ENCODE results near the gene ADAMTSL3.

ADAMTSL3 gene

DNA sequence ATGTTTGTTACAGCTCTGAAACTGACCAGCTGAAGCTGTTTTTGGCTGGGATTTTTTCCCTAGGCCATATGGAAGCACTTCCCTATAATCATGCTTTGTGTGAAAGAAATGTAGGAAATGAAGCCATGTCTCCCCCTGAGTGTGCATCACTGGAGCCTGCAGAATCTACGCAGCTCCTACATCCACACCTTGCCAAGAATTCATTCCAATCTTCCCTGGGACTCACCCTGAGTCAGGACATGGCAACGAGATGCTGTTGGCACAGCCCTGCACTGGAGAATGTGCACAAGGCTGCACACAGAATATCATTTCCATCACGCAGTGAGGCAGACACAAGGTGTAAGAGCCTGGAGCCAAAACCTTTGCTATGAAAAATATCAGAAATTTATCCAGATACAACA is 189.5 kb downstream of the ADAMTSL3 start:
- Histone ChIP-seq H3K27me3 (ENCODE audit: insufficient read depth, low read length) (no peaks in the 10 kb centered on the region), H3K4me1 (ENCODE audit: insufficient read depth, low read length) (no peaks in the 10 kb centered on the region), H3K36me3 (ENCODE audit: insufficient read depth, low read depth, low read length) (no peaks in the 10 kb centered on the region), H3K27ac (ENCODE audit: low read length) (no peak overlapping the region), H3K9me3 (ENCODE audit: insufficient read depth, low read depth, low read length) (no peaks in the 10 kb centered on the region), H3K4me3 (ENCODE audit: low read length) (no peak overlapping the region), H3K9ac (ENCODE audit: low read depth, low read length) (no peak overlapping the region)

DNA sequence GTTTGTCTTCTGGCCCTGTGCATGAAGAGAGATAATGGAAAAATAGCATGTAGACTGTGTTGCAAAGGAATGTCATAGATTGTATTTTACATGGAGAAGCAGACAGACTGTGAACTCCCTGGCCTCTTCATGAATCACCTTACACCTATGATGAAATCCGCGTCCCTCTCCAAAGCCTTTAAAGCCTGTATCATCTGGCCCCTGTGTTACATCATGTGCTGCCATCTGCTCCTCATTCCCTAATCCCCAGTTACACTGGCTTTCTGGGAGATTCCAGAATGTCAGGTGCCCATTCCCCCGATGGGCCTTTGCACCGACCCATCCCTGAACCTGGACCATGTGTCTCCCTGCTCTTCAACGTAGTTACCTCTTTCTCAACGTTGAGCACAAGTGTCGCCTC is 190.8 kb downstream of the ADAMTSL3 start:
- H3K4me1 ChIP-seq (ENCODE audit: insufficient read depth, low read length), result no peaks in the 10 kb centered on the region
- no peak overlapping the region for H3K4me3 ChIP-seq (ENCODE audit: low read length)
- H3K9ac ChIP-seq (ENCODE audit: low read depth, low read length), result no peak overlapping the region
- H3K36me3 ChIP-seq (ENCODE audit: insufficient read depth, low read depth, low read length), result no peaks in the 10 kb centered on the region
- no peak overlapping the region for H3K27ac ChIP-seq (ENCODE audit: low read length)
- H3K27me3 ChIP-seq (ENCODE audit: insufficient read depth, low read length), result no peaks in the 10 kb centered on the region
- H3K9me3 ChIP-seq (ENCODE audit: insufficient read depth, low read depth, low read length), result no peaks in the 10 kb centered on the region

DNA sequence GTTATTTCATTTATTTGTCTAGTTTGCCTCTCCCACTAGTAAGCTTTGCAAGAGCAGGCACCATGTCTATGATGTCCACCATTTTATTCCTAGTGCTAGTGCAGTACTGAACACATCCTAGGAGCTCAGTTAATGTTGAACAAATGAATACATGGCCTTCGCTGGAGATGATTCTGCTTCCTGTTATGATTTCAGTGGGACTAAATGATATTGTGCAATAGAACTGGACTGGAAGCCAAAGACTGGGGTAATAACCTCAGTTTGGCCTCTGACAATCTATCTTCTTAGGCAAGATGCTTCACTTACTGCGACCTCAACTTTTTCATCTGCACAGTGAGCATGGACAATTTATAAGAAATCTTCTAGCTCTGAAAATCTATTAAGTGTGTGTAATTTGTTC is 191.3 kb downstream of the ADAMTSL3 start:
- H3K9me3 ChIP-seq (ENCODE audit: insufficient read depth, low read depth, low read length), result no peaks in the 10 kb centered on the region
- H3K36me3 ChIP-seq (ENCODE audit: insufficient read depth, low read depth, low read length), result no peaks in the 10 kb centered on the region
- no peak overlapping the region for H3K4me3 ChIP-seq (ENCODE audit: low read length)
- no peaks in the 10 kb centered on the region for H3K27me3 ChIP-seq (ENCODE audit: insufficient read depth, low read length)
- H3K27ac ChIP-seq (ENCODE audit: low read length), result no peak overlapping the region
- no peaks in the 10 kb centered on the region for H3K4me1 ChIP-seq (ENCODE audit: insufficient read depth, low read length)
- H3K9ac ChIP-seq (ENCODE audit: low read depth, low read length), result no peak overlapping the region

- no peaks in the 10 kb centered on the region for H3K27me3 ChIP-seq (ENCODE audit: insufficient read depth, low read length)
- H3K4me3 ChIP-seq (ENCODE audit: low read length), result no peak overlapping the region
- no peaks in the 10 kb centered on the region for H3K36me3 ChIP-seq (ENCODE audit: insufficient read depth, low read depth, low read length)
- H3K9me3 ChIP-seq (ENCODE audit: insufficient read depth, low read depth, low read length), result no peaks in the 10 kb centered on the region
- no peak overlapping the region for H3K9ac ChIP-seq (ENCODE audit: low read depth, low read length)
- H3K4me1 ChIP-seq (ENCODE audit: insufficient read depth, low read length), result no peaks in the 10 kb centered on the region
- H3K27ac ChIP-seq (ENCODE audit: low read length), result no peak overlapping the region
Observed at GRCh38 chr15:83846847-83847246, 192.9 kb downstream of the ADAMTSL3 start.

GRCh38 chr15:83848315-83849050 is 194.6 kb downstream of the ADAMTSL3 start:
- Histone ChIP-seq H3K4me1 (ENCODE audit: insufficient read depth, low read length) (no peaks in the 10 kb centered on the region), H3K27me3 (ENCODE audit: insufficient read depth, low read length) (no peaks in the 10 kb centered on the region), H3K27ac (ENCODE audit: low read length) (no peak overlapping the region), H3K4me3 (ENCODE audit: low read length) (no peak overlapping the region), H3K36me3 (ENCODE audit: insufficient read depth, low read depth, low read length) (no peaks in the 10 kb centered on the region), H3K9ac (ENCODE audit: low read depth, low read length) (no peak overlapping the region), H3K9me3 (ENCODE audit: insufficient read depth, low read depth, low read length) (no peaks in the 10 kb centered on the region)

- Histone ChIP-seq H3K36me3 (ENCODE audit: insufficient read depth, low read depth, low read length) (no peaks in the 10 kb centered on the region), H3K9me3 (ENCODE audit: insufficient read depth, low read depth, low read length) (no peaks in the 10 kb centered on the region), H3K4me1 (ENCODE audit: insufficient read depth, low read length) (no peaks in the 10 kb centered on the region), H3K9ac (ENCODE audit: low read depth, low read length) (no peak overlapping the region), H3K27me3 (ENCODE audit: insufficient read depth, low read length) (no peaks in the 10 kb centered on the region), H3K4me3 (ENCODE audit: low read length) (no peak overlapping the region), H3K27ac (ENCODE audit: low read length) (no peak overlapping the region)
Observed at GRCh38 chr15:83850015-83850414, 196.1 kb downstream of the ADAMTSL3 start.

DNA sequence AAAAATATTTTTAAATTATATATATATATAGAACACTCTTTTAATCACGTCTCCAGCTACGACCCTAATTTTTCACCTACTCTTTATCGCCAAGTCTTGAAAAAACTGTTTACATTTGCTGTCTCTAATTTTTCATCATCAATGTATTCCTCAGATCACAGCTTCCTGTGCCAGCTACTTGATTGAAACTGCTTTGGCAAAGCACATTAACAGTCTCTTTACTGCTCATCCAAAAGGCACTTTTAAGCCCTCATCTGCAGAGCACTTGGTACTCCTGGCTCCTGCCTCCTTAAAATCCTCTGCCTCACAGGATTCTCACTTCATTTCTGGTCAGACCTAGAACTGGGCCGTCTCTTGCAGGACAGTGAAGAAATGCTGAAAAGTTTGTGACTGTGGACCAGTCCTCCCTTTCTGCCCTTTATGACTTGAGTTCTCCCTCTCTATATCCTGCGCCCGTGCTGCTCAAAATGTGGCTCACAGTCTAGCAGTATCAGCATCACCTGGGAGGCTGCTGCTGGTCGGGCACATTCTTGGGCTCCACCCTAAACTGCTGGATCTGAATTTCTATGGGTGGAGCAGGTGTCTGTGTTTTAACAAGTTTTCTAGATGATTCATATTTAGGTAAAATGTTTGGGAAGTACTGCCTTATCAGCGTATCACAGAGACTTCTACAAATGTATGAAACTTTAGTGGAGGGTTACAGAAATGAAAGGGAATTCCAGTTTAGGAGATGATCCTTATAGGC is 196.8 kb downstream of the ADAMTSL3 start:
- H3K27ac ChIP-seq (ENCODE audit: low read length), result no peak overlapping the region
- no peaks in the 10 kb centered on the region for H3K9me3 ChIP-seq (ENCODE audit: insufficient read depth, low read depth, low read length)
- no peak overlapping the region for H3K9ac ChIP-seq (ENCODE audit: low read depth, low read length)
- no peaks in the 10 kb centered on the region for H3K36me3 ChIP-seq (ENCODE audit: insufficient read depth, low read depth, low read length)
- no peaks in the 10 kb centered on the region for H3K4me1 ChIP-seq (ENCODE audit: insufficient read depth, low read length)
- H3K27me3 ChIP-seq (ENCODE audit: insufficient read depth, low read length), result no peaks in the 10 kb centered on the region
- H3K4me3 ChIP-seq (ENCODE audit: low read length), result no peak overlapping the region

DNA sequence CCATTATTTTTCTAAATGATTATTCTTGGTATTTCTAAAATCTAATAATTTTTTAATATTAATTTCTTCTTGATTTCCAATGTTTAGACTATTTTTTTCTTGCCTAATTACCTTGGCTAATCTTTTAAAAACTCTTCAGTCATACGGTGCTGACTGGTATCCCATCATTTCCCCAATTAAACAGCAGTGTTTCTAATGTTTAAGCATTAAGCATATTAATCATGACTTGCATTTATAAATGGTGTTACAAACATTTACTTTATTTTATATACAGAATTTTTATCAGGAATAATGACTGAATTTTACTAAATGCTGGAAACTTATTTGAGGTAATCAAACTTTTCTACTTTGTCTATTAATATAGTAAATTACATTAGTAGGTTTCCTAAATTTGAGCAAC is 199.3 kb downstream of the ADAMTSL3 start:
- Histone ChIP-seq H3K9me3 (ENCODE audit: insufficient read depth, low read depth, low read length) (no peaks in the 10 kb centered on the region), H3K4me3 (ENCODE audit: low read length) (no peak overlapping the region), H3K4me1 (ENCODE audit: insufficient read depth, low read length) (no peaks in the 10 kb centered on the region), H3K9ac (ENCODE audit: low read depth, low read length) (no peak overlapping the region), H3K27me3 (ENCODE audit: insufficient read depth, low read length) (no peaks in the 10 kb centered on the region), H3K27ac (ENCODE audit: low read length) (no peak overlapping the region), H3K36me3 (ENCODE audit: insufficient read depth, low read depth, low read length) (no peaks in the 10 kb centered on the region)

DNA sequence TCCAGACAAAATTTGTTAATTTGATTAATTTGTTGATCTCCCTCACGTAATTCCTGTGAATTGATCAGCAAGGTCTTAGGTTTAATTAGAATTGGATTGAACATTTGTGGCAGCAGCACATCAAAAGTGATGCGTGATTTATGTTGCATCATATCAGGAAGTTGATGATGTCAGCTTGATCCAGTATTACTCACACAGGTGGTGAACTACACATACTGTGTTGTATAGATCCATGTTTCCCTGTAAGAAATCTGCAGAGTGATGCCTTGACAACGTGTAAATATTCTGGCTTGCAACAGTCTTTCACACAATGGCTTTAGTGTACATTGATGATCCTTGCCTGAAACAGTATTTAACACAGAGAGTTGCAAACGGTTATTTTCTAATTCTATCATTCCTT is 200.4 kb downstream of the ADAMTSL3 start:
- Histone ChIP-seq H3K4me1 (ENCODE audit: insufficient read depth, low read length) (no peaks in the 10 kb centered on the region), H3K36me3 (ENCODE audit: insufficient read depth, low read depth, low read length) (no peaks in the 10 kb centered on the region), H3K27me3 (ENCODE audit: insufficient read depth, low read length) (no peaks in the 10 kb centered on the region), H3K27ac (ENCODE audit: low read length) (no peak overlapping the region), H3K4me3 (ENCODE audit: low read length) (no peak overlapping the region), H3K9ac (ENCODE audit: low read depth, low read length) (no peak overlapping the region), H3K9me3 (ENCODE audit: insufficient read depth, low read depth, low read length) (no peaks in the 10 kb centered on the region)

DNA sequence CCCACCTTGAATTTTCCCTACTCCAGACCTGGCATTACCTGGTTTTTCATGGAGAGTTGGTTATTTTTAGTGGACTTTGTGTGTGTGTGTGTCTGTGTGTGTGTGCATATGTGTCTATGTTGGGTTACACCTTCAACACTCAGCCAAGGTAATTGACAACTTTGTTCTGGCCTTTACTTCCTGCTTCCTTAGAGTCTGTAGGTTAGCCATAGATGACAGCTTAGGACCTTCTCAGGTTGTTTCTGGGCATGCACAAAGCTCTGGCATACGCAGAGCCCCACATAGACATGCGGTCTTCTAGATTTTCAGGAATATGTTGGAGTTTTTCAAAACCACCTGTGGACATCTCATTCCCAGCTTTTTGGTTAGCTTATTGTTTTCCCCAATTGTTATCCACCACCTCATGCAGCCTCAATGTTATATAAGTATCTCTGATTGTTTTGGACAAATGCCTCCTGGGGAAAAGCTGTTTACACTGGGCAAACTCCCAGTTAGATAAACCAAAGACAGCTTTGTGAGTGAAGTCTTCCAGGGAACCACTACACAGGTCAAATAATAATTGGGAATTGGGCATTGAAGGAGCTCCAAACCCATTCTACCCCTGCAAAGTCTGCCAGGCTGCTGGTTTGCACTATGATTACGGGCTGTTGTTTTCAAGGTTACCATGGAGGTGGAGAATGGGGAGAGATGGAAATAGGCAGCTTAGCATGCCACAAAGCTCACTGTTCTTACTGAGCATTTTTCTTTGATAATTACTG is 201.2 kb downstream of the ADAMTSL3 start:
- H3K27ac ChIP-seq (ENCODE audit: low read length), result no peak overlapping the region
- no peak overlapping the region for H3K9ac ChIP-seq (ENCODE audit: low read depth, low read length)

DNA sequence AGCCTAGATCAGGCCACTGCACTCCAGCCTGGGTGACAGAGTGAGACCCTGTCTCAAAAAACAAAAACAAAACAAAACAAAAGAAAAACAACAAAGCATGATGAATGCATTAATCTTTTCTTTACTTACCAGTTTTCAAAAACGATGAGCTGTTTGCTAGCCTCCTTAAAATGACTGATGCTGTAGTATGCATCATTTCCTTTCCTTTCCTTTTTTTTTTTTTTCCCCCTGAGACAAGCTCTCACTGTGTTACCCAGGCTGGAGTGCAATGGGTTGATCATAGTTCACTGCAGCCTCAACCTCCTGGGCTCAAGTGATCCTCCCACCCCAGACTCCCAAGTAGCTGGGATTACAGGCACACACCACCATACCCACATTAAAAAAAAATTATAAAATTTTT is 202.0 kb downstream of the ADAMTSL3 start:
- H3K27ac ChIP-seq (ENCODE audit: low read length), result no peak overlapping the region
- no peak overlapping the region for H3K9ac ChIP-seq (ENCODE audit: low read depth, low read length)
- no peaks in the 10 kb centered on the region for H3K27me3 ChIP-seq (ENCODE audit: insufficient read depth, low read length)
- no peak overlapping the region for H3K4me3 ChIP-seq (ENCODE audit: low read length)
- H3K4me1 ChIP-seq (ENCODE audit: insufficient read depth, low read length), result no peaks in the 10 kb centered on the region
- H3K36me3 ChIP-seq (ENCODE audit: insufficient read depth, low read depth, low read length), result no peaks in the 10 kb centered on the region
- peaks cover 10% of the 10 kb centered on the region for H3K9me3 ChIP-seq (ENCODE audit: insufficient read depth, low read depth, low read length)

More for the DNA sequence above, 201.2 kb downstream of the ADAMTSL3 start:
- no peak overlapping the region for H3K4me3 ChIP-seq (ENCODE audit: low read length)
- H3K9me3 ChIP-seq (ENCODE audit: insufficient read depth, low read depth, low read length), result peaks cover 7% of the 10 kb centered on the region
- H3K27me3 ChIP-seq (ENCODE audit: insufficient read depth, low read length), result no peaks in the 10 kb centered on the region
- H3K36me3 ChIP-seq (ENCODE audit: insufficient read depth, low read depth, low read length), result no peaks in the 10 kb centered on the region
- no peaks in the 10 kb centered on the region for H3K4me1 ChIP-seq (ENCODE audit: insufficient read depth, low read length)
